Transverse colon (tissue), 4 donors: ENCODE data around the gene PBX1. TPM values are rescaled to one million over a fixed set of nuclear protein-coding genes. Genes with fewer than 3 reads are reported as not detected.

ENCODE experiments used
- DNase-seq: peaks from one replicate; pipeline ENCODE4 v3.0.0-alpha.2; 2019
- H3K27ac ChIP-seq, 4 donors: fragments of 200-600 bp; sonication (generic); 2 replicates each; pipeline ENCODE4 v1.5.1; 2016 to 2018; ENCODE audit warnings: inconsistent platforms in 4 of 4
- H3K27me3 ChIP-seq: fragments of 200-600 bp; sonication (generic); 2 replicates; pipeline ENCODE4 v1.5.1; 2017; ENCODE audit warnings: inconsistent platforms
- H3K36me3 ChIP-seq, 4 donors: fragments of 200-600 bp; sonication (generic); 2 replicates each; pipeline ENCODE4 v1.5.1; 2017 to 2019; ENCODE audit warnings: inconsistent platforms in 4 of 4
- H3K4me1 ChIP-seq, 4 donors: fragments of 200-600 bp; sonication (generic); 2 replicates each; pipeline ENCODE4 v1.5.1; 2017 to 2020; ENCODE audit warnings: inconsistent platforms in 4 of 4
- H3K4me3 ChIP-seq, 4 donors: fragments of 200-600 bp; sonication (generic); 1 replicate in 1 of 4; 2 replicates in 3 of 4; pipeline versions ENCODE4 v1.5.1 to v1.6.1; 2017 to 2019; ENCODE audit warnings: inconsistent platforms in 4 of 4
- H3K9me3 ChIP-seq, 2 donors: fragments of 200-600 bp; sonication (generic); 2 replicates each; pipeline ENCODE4 v1.5.1; 2017 to 2019; ENCODE audit warnings: inconsistent platforms in 2 of 2
- EP300 ChIP-seq: sonication (generic); formaldehyde crosslinking; IDR thresholded peaks from one replicate; pipeline ENCODE4 v1.6.1; 2017; ENCODE audit warnings: antibody characterized with exemption, low read depth
- POLR2A ChIP-seq: fragments of 450-650 bp; IDR thresholded peaks from one replicate; pipeline ENCODE4 v1.6.1; 2016; ENCODE audit warnings: antibody characterized with exemption, mild to moderate bottlenecking, moderate library complexity
- POLR2AphosphoS5 ChIP-seq, 3 donors: sonication (generic); formaldehyde crosslinking; IDR thresholded peaks; one replicate each; pipeline ENCODE4 v1.6.1; 2016; ENCODE audit warnings: antibody characterized with exemption in 3 of 3
- WGBS, 2 donors: methylation state at CpG; one replicate each; pipeline ENCODE4 v1.1.5; 2018; ENCODE audit warnings: low coverage in 1 of 2; 5-methylcytosine and 5-hydroxymethylcytosine counted together
- in situ Hi-C, 4 donors: fragments of 200-750 bp; cut with MboI; loops; one replicate each; pipeline versions ENCODE4 v1.15.0 to v1.15.1; 2017; ENCODE audit warnings: low sequenced_read_pairs in 3 of 4, low pct_ligation_motif_present in 1 of 4, low pct_unique_long_range_greater_than_20kb in 1 of 4
- intact Hi-C: fragments of 100-400 bp; cut with DNase I; formaldehyde crosslinking; loops from one replicate; pipeline ENCODE4 v1.15.1; 2023; ENCODE audit warnings: low total_unique reads
- total RNA-seq, 4 donors: library from RNA; depleted of rRNA; stranded (reverse); fragments of >200 nt; gene quantifications; one replicate each; pipeline ENCODE4 v1.1.0, GENCODE V29; 2016
- TF ChIP-seq, protein P1 (sequence below), 5 experiments: fragments of 200-600 bp in 3 of 5; fragments of 450-650 bp in 2 of 5; sonication (generic) in 3 of 5; IDR thresholded peaks; 1 replicate in 2 of 5; 2 replicates in 3 of 5; pipeline ENCODE4 v1.5.1; 2016 to 2017; ENCODE audit warnings: antibody characterized with exemption in 5 of 5, inconsistent platforms in 3 of 5, mild to moderate bottlenecking in 2 of 5, moderate library complexity in 1 of 5

PBX1 gene
- total RNA-seq, 4 donors from 2014 or later, result 46.8 to 77.2 (median 50.7) TPM

DNA sequence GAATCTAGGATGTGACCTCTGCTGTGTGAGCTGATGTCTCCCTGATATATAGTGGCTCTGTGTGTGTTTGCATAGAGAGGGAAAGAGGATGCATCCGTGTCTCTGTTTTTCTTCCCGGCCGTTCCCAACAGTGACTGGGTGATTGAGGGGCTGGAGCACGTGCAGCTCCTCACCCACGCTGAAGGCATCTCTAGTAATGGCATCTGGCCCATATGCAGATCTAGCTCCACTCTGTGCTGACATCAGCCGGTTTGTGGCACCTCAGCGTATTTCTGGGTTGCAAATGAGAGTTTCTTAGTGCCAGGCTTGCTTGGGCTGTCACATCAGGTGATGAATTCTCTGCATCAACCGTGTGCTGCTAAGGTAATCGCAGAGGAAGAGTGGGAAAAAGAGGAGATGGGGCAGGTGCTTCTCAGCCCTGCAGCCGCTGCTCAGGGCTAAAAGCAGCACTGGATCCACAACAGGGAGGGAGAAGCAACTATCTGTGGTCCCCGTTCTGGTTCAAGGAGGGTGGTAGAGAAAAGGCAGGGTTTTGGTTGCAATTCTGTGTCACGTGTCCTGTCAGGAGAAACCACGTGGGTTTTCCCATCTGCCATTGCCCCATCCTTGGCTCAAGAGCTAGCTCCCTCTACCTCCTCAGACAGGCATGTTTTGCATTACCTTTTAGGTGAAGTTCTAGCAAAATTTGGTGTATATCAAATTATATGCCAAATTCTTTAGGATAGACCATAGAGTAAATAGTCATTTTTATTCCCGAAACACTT lies 282.9 kb downstream of the PBX1 start:
- Histone ChIP-seq H3K4me1 (peaks cover 0 to 9% (median 5%) of the 10 kb centered on the region in 4 donors), H3K36me3 (no peaks in the 10 kb centered on the region), H3K9me3 (no peaks in the 10 kb centered on the region), H3K4me3 (no peak overlapping the region), H3K27me3 (no peaks in the 10 kb centered on the region), H3K27ac (no peak overlapping the region)
- intact Hi-C loops, result no loop called here
- no peak for DNase-seq
- WGBS, 2 donors, result 71 to 80% methylated on average over 6 to 14 of the region's 14 CpGs
- in situ Hi-C loops, result no loop called here
- TF ChIP-seq, protein P1, sequence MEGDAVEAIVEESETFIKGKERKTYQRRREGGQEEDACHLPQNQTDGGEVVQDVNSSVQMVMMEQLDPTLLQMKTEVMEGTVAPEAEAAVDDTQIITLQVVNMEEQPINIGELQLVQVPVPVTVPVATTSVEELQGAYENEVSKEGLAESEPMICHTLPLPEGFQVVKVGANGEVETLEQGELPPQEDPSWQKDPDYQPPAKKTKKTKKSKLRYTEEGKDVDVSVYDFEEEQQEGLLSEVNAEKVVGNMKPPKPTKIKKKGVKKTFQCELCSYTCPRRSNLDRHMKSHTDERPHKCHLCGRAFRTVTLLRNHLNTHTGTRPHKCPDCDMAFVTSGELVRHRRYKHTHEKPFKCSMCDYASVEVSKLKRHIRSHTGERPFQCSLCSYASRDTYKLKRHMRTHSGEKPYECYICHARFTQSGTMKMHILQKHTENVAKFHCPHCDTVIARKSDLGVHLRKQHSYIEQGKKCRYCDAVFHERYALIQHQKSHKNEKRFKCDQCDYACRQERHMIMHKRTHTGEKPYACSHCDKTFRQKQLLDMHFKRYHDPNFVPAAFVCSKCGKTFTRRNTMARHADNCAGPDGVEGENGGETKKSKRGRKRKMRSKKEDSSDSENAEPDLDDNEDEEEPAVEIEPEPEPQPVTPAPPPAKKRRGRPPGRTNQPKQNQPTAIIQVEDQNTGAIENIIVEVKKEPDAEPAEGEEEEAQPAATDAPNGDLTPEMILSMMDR (IDR thresholded peaks at IDR 0.05), result no peak
- no peak for TF ChIP-seq EP300
- no peak for TF ChIP-seq POLR2A
- no peak for TF ChIP-seq POLR2AphosphoS5 (IDR thresholded peaks at IDR 0.05)

DNA sequence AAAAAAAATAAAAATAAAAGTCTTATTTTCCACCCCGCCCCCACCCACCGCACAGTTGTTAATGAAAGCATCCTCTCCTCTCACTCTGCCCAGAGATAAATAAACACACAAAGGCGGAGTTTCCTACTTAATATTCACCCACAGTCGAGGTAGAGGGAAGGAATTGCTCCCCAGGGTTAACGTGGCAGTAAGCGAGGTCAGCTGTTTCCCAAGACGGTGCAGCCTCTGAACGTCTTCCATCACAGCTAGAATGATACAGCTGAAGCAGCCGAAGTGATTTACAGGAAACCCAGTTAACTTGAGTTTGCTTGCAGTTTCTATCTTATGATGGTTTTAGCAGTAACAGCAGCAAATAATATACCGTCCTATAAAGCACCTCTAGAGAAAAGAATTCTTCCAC lies 283.9 kb downstream of the PBX1 start:
- no peaks in the 10 kb centered on the region for H3K9me3 ChIP-seq
- no peak for DNase-seq
- WGBS, 2 donors, result 81 to 85% methylated on average over 5 to 10 of the region's 10 CpGs
- H3K4me3 ChIP-seq, result no peak overlapping the region
- no peaks in the 10 kb centered on the region for H3K36me3 ChIP-seq
- intact Hi-C loops, result no loop called here
- peaks cover 0 to 9% (median 5%) of the 10 kb centered on the region in 4 donors for H3K4me1 ChIP-seq
- in situ Hi-C loops, result no loop called here
- no peaks in the 10 kb centered on the region for H3K27me3 ChIP-seq
- TF ChIP-seq POLR2AphosphoS5 (IDR thresholded peaks at IDR 0.05) (no peak), POLR2A (no peak), EP300 (no peak)
- TF ChIP-seq, protein P1 (IDR thresholded peaks at IDR 0.05), result no peak
- no peak overlapping the region for H3K27ac ChIP-seq

DNA sequence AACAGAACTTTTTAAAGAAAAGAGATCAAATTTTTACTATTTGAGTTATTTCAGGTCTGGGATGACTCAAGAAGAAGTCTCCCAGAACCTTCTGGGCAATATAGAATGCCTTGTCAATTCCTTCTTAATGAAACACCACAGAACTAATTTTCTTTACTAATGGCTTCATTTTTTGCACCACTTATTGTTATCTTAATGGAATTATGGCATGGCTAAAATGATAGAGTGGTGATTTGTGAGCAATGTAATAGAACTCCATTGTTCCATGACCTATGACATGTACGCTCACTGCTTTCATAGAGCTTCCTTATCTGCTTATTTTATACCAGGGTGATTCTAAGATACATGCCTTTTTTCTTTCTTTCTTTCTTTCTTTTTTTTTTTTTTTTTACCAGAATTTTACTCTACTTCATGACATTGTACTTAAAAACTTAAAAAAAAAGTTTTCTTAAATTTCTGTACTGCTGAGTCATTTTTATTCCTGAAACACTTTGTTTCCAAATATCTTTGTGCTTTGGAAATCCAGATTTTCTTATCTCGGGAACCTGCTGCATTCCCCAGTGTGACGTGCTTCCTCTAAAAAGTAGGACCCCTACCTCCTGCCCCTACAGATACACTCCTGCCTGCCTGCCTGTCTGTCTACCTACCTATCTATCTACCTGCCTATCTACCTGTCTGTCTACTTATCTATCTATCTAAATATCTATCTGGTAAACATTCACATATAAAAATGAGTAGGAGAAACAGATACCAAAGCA lies 284.9 kb downstream of the PBX1 start:
- intact Hi-C loops (no loop called here), in situ Hi-C loops (no loop called here)
- TF ChIP-seq POLR2AphosphoS5 (IDR thresholded peaks at IDR 0.05) (no peak), POLR2A (no peak), EP300 (no peak)
- TF ChIP-seq, protein P1 (IDR thresholded peaks at IDR 0.05), result no peak
- no peaks in the 10 kb centered on the region for H3K36me3 ChIP-seq
- WGBS, 2 donors, result 82 to 100% methylated on average over 3 of the region's 3 CpGs
- no peak overlapping the region for H3K27ac ChIP-seq
- no peaks in the 10 kb centered on the region for H3K9me3 ChIP-seq
- H3K4me1 ChIP-seq, result peaks cover 0 to 9% (median 5%) of the 10 kb centered on the region in 4 donors
- H3K27me3 ChIP-seq, result no peaks in the 10 kb centered on the region
- no peak for DNase-seq
- no peak overlapping the region for H3K4me3 ChIP-seq
